HepG2 (cell line): Measurements from ENCODE around the gene CD300C. TPM values are rescaled to one million over a fixed set of nuclear protein-coding genes. Genes with fewer than 3 reads are reported as not detected.

Experiments used
- FOXK1 ChIP-seq: sonication (generic); formaldehyde crosslinking; IDR thresholded peaks from 2 replicates; pipeline ENCODE4 v1.4.0; 2020; ENCODE audit warnings: low read depth, missing genetic modification reagents, borderline replicate concordance
- HOXD1 ChIP-seq: sonication (generic); formaldehyde crosslinking; IDR thresholded peaks from 2 replicates; pipeline ENCODE4 v1.5.0; 2020; ENCODE audit warnings: missing genetic modification reagents
- JDP2 ChIP-seq: sonication (generic); formaldehyde crosslinking; IDR thresholded peaks from 2 replicates; pipeline ENCODE4 v1.8.1; 2022; ENCODE audit warnings: missing genetic modification reagents, borderline replicate concordance
- LRRFIP1 ChIP-seq: sonication (generic); formaldehyde crosslinking; conservative IDR thresholded peaks from 2 replicates; pipeline ENCODE4 v1.4.0; 2020; ENCODE audit warnings: missing genetic modification reagents
- NR2F6 ChIP-seq, 2 experiments: IDR thresholded peaks; 2 replicates each; pipeline ENCODE4 v1.6.1; 2016; ENCODE audit warnings: antibody characterized with exemption in 1 of 2, mild to moderate bottlenecking in 1 of 2
- PLRG1 ChIP-seq: fragments of 450-650 bp; conservative IDR thresholded peaks from 2 replicates; pipeline ENCODE4 v1.6.1; 2016
- YEATS4 ChIP-seq: sonication (generic); formaldehyde crosslinking; IDR thresholded peaks from 2 replicates; pipeline ENCODE4 v1.4.0; 2020; ENCODE audit warnings: missing genetic modification reagents, borderline replicate concordance
- ZEB1 ChIP-seq: IDR thresholded peaks from 2 replicates; pipeline ENCODE4 v1.6.1; 2012; ENCODE audit warnings: mild to moderate bottlenecking, low read depth, inconsistent platforms; ENCODE audit not compliant: insufficient replicate concordance
- polyA plus RNA-seq, 8 experiments: library from polyadenylated mRNA; depleted of rRNA in 3 of 8; stranded (reverse) in 7 of 8; unstranded in 1 of 8; fragments of >200 nt; fragmentation: Illumina TruSeq in 4 of 8; extraction: Trizol in 4 of 8; gene quantifications; 2 replicates each; pipeline versions ENCODE4 v1.2.1 to v1.2.3, GENCODE V29; 2011 to 2016; ENCODE audit warnings: low read depth in 4 of 8, missing spikeins in 1 of 8, mixed read lengths in 1 of 8; ENCODE audit not compliant: insufficient read depth in 1 of 8
- total RNA-seq, 5 experiments: library from RNA; depleted of rRNA; stranded (reverse); fragments of >200 nt; fragmentation: Illumina TruSeq; extraction: Trizol; gene quantifications; 2 replicates each; pipeline ENCODE4 v1.2.3, GENCODE V29; 2016; ENCODE audit warnings: low read depth in 1 of 5
- TF ChIP-seq, protein P1 (sequence below): sonication (generic); formaldehyde crosslinking; IDR thresholded peaks from 2 replicates; pipeline ENCODE4 v1.9.0; 2022; ENCODE audit warnings: low read depth, missing genetic modification reagents

Gene CD300C
- total and polyA plus RNA-seq, 2 of the 13 experiments (the other 11 are each of a cell fraction or from before 2014, with no cell fraction given) = not detected

- TF ChIP-seq LRRFIP1 (CRISPR knock-in tag) = no peak
- TF ChIP-seq ZEB1 = no peak
- no peak for TF ChIP-seq PLRG1
- TF ChIP-seq FOXK1 (CRISPR knock-in tag) = no peak
- TF ChIP-seq NR2F6 (IDR thresholded peaks at IDR 0.05) = no peak
- TF ChIP-seq NR2F6 (CRISPR knock-in tag; IDR thresholded peaks at IDR 0.05) = no peak
- TF ChIP-seq HOXD1 (CRISPR knock-in tag) = no peak
- TF ChIP-seq JDP2 (CRISPR knock-in tag) = no peak
- TF ChIP-seq, protein P1, sequence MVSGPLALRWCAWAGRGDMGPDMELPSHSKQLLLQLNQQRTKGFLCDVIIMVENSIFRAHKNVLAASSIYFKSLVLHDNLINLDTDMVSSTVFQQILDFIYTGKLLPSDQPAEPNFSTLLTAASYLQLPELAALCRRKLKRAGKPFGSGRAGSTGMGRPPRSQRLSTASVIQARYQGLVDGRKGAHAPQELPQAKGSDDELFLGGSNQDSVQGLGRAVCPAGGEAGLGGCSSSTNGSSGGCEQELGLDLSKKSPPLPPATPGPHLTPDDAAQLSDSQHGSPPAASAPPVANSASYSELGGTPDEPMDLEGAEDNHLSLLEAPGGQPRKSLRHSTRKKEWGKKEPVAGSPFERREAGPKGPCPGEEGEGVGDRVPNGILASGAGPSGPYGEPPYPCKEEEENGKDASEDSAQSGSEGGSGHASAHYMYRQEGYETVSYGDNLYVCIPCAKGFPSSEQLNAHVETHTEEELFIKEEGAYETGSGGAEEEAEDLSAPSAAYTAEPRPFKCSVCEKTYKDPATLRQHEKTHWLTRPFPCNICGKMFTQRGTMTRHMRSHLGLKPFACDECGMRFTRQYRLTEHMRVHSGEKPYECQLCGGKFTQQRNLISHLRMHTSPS (CRISPR knock-in tag) = no peak
- no peak for TF ChIP-seq YEATS4
These were observed 23.4 kb upstream of the CD300C start (continued) for GRCh38 chr17:74569020-74570003.
